HEK293T (cell line): Measurements from ENCODE around the gene ITGA3.

Experiments used
- ARNT ChIP-seq: fragments of 450-650 bp; IDR thresholded peaks from 2 replicates; pipeline ENCODE4 v1.6.1; 2017; ENCODE audit warnings: mild to moderate bottlenecking
- BHLHE40 ChIP-seq: fragments of 450-650 bp; IDR thresholded peaks from 2 replicates; pipeline ENCODE4 v1.6.1; 2016; ENCODE audit warnings: mild to moderate bottlenecking, moderate library complexity, borderline replicate concordance
- CTBP1 ChIP-seq: fragments of 450-650 bp; IDR thresholded peaks from 2 replicates; pipeline ENCODE4 v1.6.1; 2016; ENCODE audit warnings: borderline replicate concordance
- ELF4 ChIP-seq: fragments of 450-650 bp; IDR thresholded peaks from 2 replicates; pipeline ENCODE4 v1.6.1; 2017; ENCODE audit warnings: antibody characterized with exemption
- FOXA1 ChIP-seq: fragments of 450-650 bp; IDR thresholded peaks from 2 replicates; pipeline ENCODE4 v1.6.1; 2016; ENCODE audit warnings: mild to moderate bottlenecking
- FOXK2 ChIP-seq: fragments of 450-650 bp; IDR thresholded peaks from 2 replicates; pipeline ENCODE4 v1.6.1; 2016; ENCODE audit warnings: mild to moderate bottlenecking
- LEF1 ChIP-seq: fragments of 450-650 bp; IDR thresholded peaks from 2 replicates; pipeline ENCODE4 v1.6.1; 2017; ENCODE audit warnings: mild to moderate bottlenecking, borderline replicate concordance
- NFRKB ChIP-seq: fragments of 450-650 bp; IDR thresholded peaks from 2 replicates; pipeline ENCODE4 v1.6.1; 2016; ENCODE audit warnings: mild to moderate bottlenecking, moderate library complexity
- SP1 ChIP-seq: fragments of 450-650 bp; IDR thresholded peaks from 2 replicates; pipeline ENCODE4 v1.6.1; 2017
- SUZ12 ChIP-seq: fragments of 450-650 bp; IDR thresholded peaks from 2 replicates; pipeline ENCODE4 v1.6.1; 2016; ENCODE audit warnings: mild to moderate bottlenecking

- TF ChIP-seq LEF1 = no peak
- no peak for TF ChIP-seq NFRKB
- TF ChIP-seq ELF4 = no peak
- TF ChIP-seq FOXK2 = no peak
- TF ChIP-seq ARNT = no peak
- no peak for TF ChIP-seq SUZ12
- TF ChIP-seq BHLHE40 = no peak
- no peak for TF ChIP-seq CTBP1
- no peak for TF ChIP-seq SP1
- TF ChIP-seq FOXA1 = no peak
Observed at GRCh38 chr17:50027172-50027880, 28.6 kb upstream of the ITGA3 start.
